Stomach (tissue), 9 donors: ENCODE data around the gene GPLD1. TPM values are rescaled to one million over a fixed set of nuclear protein-coding genes. Genes with fewer than 3 reads are reported as not detected.

ENCODE experiments used
- DNase-seq, 2 donors: peaks; one replicate each; pipeline versions ENCODE4 v3.0.0 to v3.0.0-alpha.2; 2013 to 2019
- H3K27ac ChIP-seq, 5 donors: fragments of 200-600 bp in 4 of 5; sonication (generic) in 4 of 5; one replicate each; pipeline ENCODE4 v1.5.1; 2013 to 2019; ENCODE audit warnings: mild to moderate bottlenecking in 1 of 5, moderate library complexity in 1 of 5
- H3K27me3 ChIP-seq, 3 donors: fragments of 200-600 bp; sonication (generic); one replicate each; pipeline ENCODE4 v1.5.1; 2017 to 2019; ENCODE audit warnings: mixed run types in 1 of 3
- H3K36me3 ChIP-seq, 4 donors: fragments of 200-600 bp; sonication (generic); 1 replicate in 3 of 4; 2 replicates in 1 of 4; pipeline ENCODE4 v1.5.1; 2016 to 2019
- H3K4me1 ChIP-seq, 4 donors: fragments of 200-600 bp; sonication (generic); one replicate each; pipeline ENCODE4 v1.5.1; 2016 to 2019
- H3K4me3 ChIP-seq, 4 donors: fragments of 200-600 bp; sonication (generic) in 3 of 4; one replicate each; pipeline ENCODE4 v1.5.1; 2016 to 2019; ENCODE audit warnings: mild to moderate bottlenecking in 1 of 4
- H3K9me3 ChIP-seq, 4 donors: fragments of 200-600 bp; sonication (generic); one replicate each; pipeline ENCODE4 v1.5.1; 2016 to 2019
- CTCF ChIP-seq, 7 experiments: fragments of 450-650 bp in 4 of 7; fragments of 200-600 bp in 3 of 7; sonication (generic) in 3 of 7; IDR thresholded peaks; one replicate each; pipeline ENCODE4 v1.5.1; 2016 to 2019; ENCODE audit warnings: antibody characterized with exemption in 7 of 7, control low read depth in 2 of 7, mild to moderate bottlenecking in 1 of 7
- EP300 ChIP-seq: sonication (generic); formaldehyde crosslinking; IDR thresholded peaks from one replicate; pipeline ENCODE4 v1.6.1; 2017; ENCODE audit warnings: antibody characterized with exemption
- POLR2A ChIP-seq, 4 donors: fragments of 450-650 bp; IDR thresholded peaks; one replicate each; pipeline ENCODE4 v1.6.1; 2016; ENCODE audit warnings: antibody characterized with exemption in 4 of 4, control low read depth in 2 of 4, mild to moderate bottlenecking in 1 of 4, moderate library complexity in 1 of 4
- POLR2AphosphoS5 ChIP-seq, 3 donors: sonication (generic); formaldehyde crosslinking; IDR thresholded peaks; one replicate each; pipeline ENCODE4 v1.6.1; 2016; ENCODE audit warnings: antibody characterized with exemption in 3 of 3
- WGBS, 5 donors: extraction: QIAGEN DNeasy Blood & Tissue Kit in 3 of 5; methylation state at CpG; one replicate each; pipeline versions ENCODE4 v1.1.5 to v1.1.7; 2013 to 2018; 5-methylcytosine and 5-hydroxymethylcytosine counted together
- intact Hi-C: fragments of 100-400 bp; cut with DNase I; formaldehyde crosslinking; loops from one replicate; pipeline ENCODE4 v1.15.1; 2023; ENCODE audit warnings: low total_unique reads
- polyA plus RNA-seq, 3 donors: library from polyadenylated mRNA; stranded (reverse); fragments of 200-250 nt; gene quantifications; one replicate each; pipeline ENCODE4 v1.2.3, GENCODE V29; 2013
- total RNA-seq, 5 donors: library from RNA; depleted of rRNA; stranded (reverse); fragments of >200 nt; gene quantifications; one replicate each; pipeline versions ENCODE4 v1.1.0 to v1.2.3, GENCODE V29; 2014 to 2016
- donor health status: healthy with polysubstance abuse.
- donor health status: Bipolar disorder and iron deficiency.
- donor health status: healthy.

Gene GPLD1
- total and polyA plus RNA-seq, 8 donors: 0.18 to 2.8 (median 0.44) TPM; not detected in 2

GRCh38 chr6:24382220-24382540, 107.2 kb downstream of the GPLD1 start:
- TF ChIP-seq CTCF (IDR thresholded peaks at IDR 0.05): no peak
- TF ChIP-seq POLR2A (IDR thresholded peaks at IDR 0.05): no peak
- TF ChIP-seq POLR2AphosphoS5 (IDR thresholded peaks at IDR 0.05): no peak
- no peak for TF ChIP-seq EP300
- Histone ChIP-seq H3K9me3 (no peaks in the 10 kb centered on the region), H3K27me3 (peaks cover 0 to 8% (median 0%) of the 10 kb centered on the region in 3 donors), H3K36me3 (no peaks in the 10 kb centered on the region), H3K4me1 (no peaks in the 10 kb centered on the region), H3K27ac (no peak overlapping the region), H3K4me3 (no peak overlapping the region)
- WGBS, 5 donors: 65 to 91% (median 67%) methylated on average over 1 of the region's 1 CpG
- intact Hi-C loops: no loop called here
- no peak for DNase-seq

GRCh38 chr6:24381476-24382219, 107.7 kb downstream of the GPLD1 start:
- H3K4me3 ChIP-seq: no peak overlapping the region
- intact Hi-C loops: no loop called here

GRCh38 chr6:24378473-24379097, 110.8 kb downstream of the GPLD1 start:
- no peaks in the 10 kb centered on the region for H3K9me3 ChIP-seq
- no peak overlapping the region for H3K4me3 ChIP-seq
- no peaks in the 10 kb centered on the region for H3K4me1 ChIP-seq
- no peak for DNase-seq
- TF ChIP-seq EP300: no peak
- no peak for TF ChIP-seq POLR2AphosphoS5 (IDR thresholded peaks at IDR 0.05)
- no peak for TF ChIP-seq CTCF (IDR thresholded peaks at IDR 0.05)
- TF ChIP-seq POLR2A (IDR thresholded peaks at IDR 0.05): no peak
- intact Hi-C loops: no loop called here
- H3K27me3 ChIP-seq: no peaks in the 10 kb centered on the region
- 63 to 81% (median 68%) methylated on average over 1 of the region's 1 CpG for WGBS, 5 donors
- no peak overlapping the region for H3K27ac ChIP-seq
- H3K36me3 ChIP-seq: no peaks in the 10 kb centered on the region

More at GRCh38 chr6:24381476-24382219, 107.7 kb downstream of the GPLD1 start:
- DNase-seq: no peak
- TF ChIP-seq POLR2A (IDR thresholded peaks at IDR 0.05) (no peak), CTCF (IDR thresholded peaks at IDR 0.05) (no peak), EP300 (no peak), POLR2AphosphoS5 (IDR thresholded peaks at IDR 0.05) (no peak)
- WGBS, 5 donors: 89 to 95% (median 95%) methylated on average over 4 of the region's 4 CpGs
- no peak overlapping the region for H3K27ac ChIP-seq
- peaks cover 0 to 8% (median 0%) of the 10 kb centered on the region in 3 donors for H3K27me3 ChIP-seq
- no peaks in the 10 kb centered on the region for H3K36me3 ChIP-seq
- H3K4me1 ChIP-seq: no peaks in the 10 kb centered on the region
- H3K9me3 ChIP-seq: no peaks in the 10 kb centered on the region

Other genes starting within 250 kb of the GPLD1 start
- 1 to 10 TPM in 3 of 5 donors, under 1 TPM in 2; under 0.01 to 2.8 (median 2.2) TPM for gene DCDC2, start 131.5 kb downstream of the GPLD1 start, total RNA-seq
- gene DCDC2, start 131.5 kb downstream of the GPLD1 start, polyA plus RNA-seq: 1 to 10 TPM in 1 of 3 donors, under 1 TPM in 2; 0.15 to 2.7 (median 0.48) TPM
- gene MRS2, start 86.6 kb downstream of the GPLD1 start, total RNA-seq: 10 to 100 TPM; 17.0 to 45.2 (median 36.8) TPM
- gene MRS2, start 86.6 kb downstream of the GPLD1 start, polyA plus RNA-seq: 10 to 100 TPM in 2 of 3 donors, 1 to 10 TPM in 1; 8.4 to 19.7 (median 12.0) TPM
- 1 to 10 TPM in 4 of 5 donors, under 1 TPM in 1; 0.58 to 9.8 (median 6.8) TPM for gene ALDH5A1, start 5.4 kb upstream of the GPLD1 start, total RNA-seq
- gene ALDH5A1, start 5.4 kb upstream of the GPLD1 start, polyA plus RNA-seq: 1 to 10 TPM; 2.0 to 2.5 (median 2.5) TPM
- under 1 TPM in 2 of 5 donors, not detected in 3; 0.37 to 0.58 TPM for gene KIAA0319, start 156.6 kb upstream of the GPLD1 start, total RNA-seq
- gene KIAA0319, start 156.6 kb upstream of the GPLD1 start, polyA plus RNA-seq: under 1 TPM in 2 of 3 donors, not detected in 1; 0.05 to 0.06 TPM
- gene TDP2, start 177.3 kb upstream of the GPLD1 start, total RNA-seq: 100 to 1,000 TPM in 1 of 5 donors, 10 to 100 TPM in 4; 18.7 to 112 (median 21.0) TPM
- gene TDP2, start 177.3 kb upstream of the GPLD1 start, polyA plus RNA-seq: 10 to 100 TPM; 23.5 to 43.5 (median 31.4) TPM
- gene ACOT13, start 177.5 kb upstream of the GPLD1 start, total RNA-seq: 10 to 100 TPM in 1 of 5 donors, 1 to 10 TPM in 4; 2.9 to 10.4 (median 6.1) TPM
- gene ACOT13, start 177.5 kb upstream of the GPLD1 start, polyA plus RNA-seq: 10 to 100 TPM; 19.9 to 22.1 (median 21.4) TPM
- 10 to 100 TPM; 29.5 to 87.1 (median 66.5) TPM for gene C6orf62, start 229.6 kb upstream of the GPLD1 start, total RNA-seq
- gene C6orf62, start 229.6 kb upstream of the GPLD1 start, polyA plus RNA-seq: 10 to 100 TPM; 34.5 to 40.8 (median 37.4) TPM